SK-N-MC (cell line): Measurements from ENCODE around the gene VAT1L.

Source experiments
- DNase-seq: peaks from one replicate; pipeline ENCODE4 v3.0.0-alpha.2; 2011; ENCODE audit warnings: low read depth, low spot score
- H3K27ac ChIP-seq: fragments of 200-600 bp; sonication (generic); 2 replicates; pipeline ENCODE4 v1.5.1; 2016; ENCODE audit warnings: mixed run types
- H3K36me3 ChIP-seq: fragments of 200-600 bp; sonication (generic); 2 replicates; pipeline ENCODE4 v1.6.1; 2017; ENCODE audit warnings: antibody characterized with exemption, low read length, mixed read lengths; ENCODE audit not compliant: insufficient read depth
- H3K4me3 ChIP-seq: fragments of 200-600 bp; sonication (generic); 2 replicates; pipeline ENCODE4 v1.5.1; 2016
- H3K9ac ChIP-seq: fragments of 200-600 bp; sonication (generic); 2 replicates; pipeline ENCODE4 v1.8.0; 2017; ENCODE audit warnings: mixed run types, mixed read lengths; ENCODE audit not compliant: insufficient read length
- H3K9me3 ChIP-seq: fragments of 200-600 bp; sonication (generic); 2 replicates; pipeline ENCODE4 v1.6.1; 2017; ENCODE audit warnings: low read depth, mild to moderate bottlenecking, antibody characterized with exemption, low read length, moderate library complexity, mixed read lengths
- EZH2 ChIP-seq: fragments of 200-600 bp; sonication (generic); IDR thresholded peaks from one replicate; pipeline ENCODE4 v1.6.1; 2017; ENCODE audit warnings: antibody characterized with exemption
- FOXP2 ChIP-seq: optimal IDR thresholded peaks from 2 replicates; pipeline ENCODE3; 2011; ENCODE audit warnings: mild to moderate bottlenecking, moderate library complexity; ENCODE audit not compliant: insufficient read depth; ENCODE audit errors: extremely low read length, control extremely low read depth
- POLR2AphosphoS5 ChIP-seq: IDR thresholded peaks from 2 replicates; pipeline ENCODE4 v1.6.1; 2012; ENCODE audit warnings: mild to moderate bottlenecking, low read depth, low read length, borderline replicate concordance

Gene VAT1L

DNA sequence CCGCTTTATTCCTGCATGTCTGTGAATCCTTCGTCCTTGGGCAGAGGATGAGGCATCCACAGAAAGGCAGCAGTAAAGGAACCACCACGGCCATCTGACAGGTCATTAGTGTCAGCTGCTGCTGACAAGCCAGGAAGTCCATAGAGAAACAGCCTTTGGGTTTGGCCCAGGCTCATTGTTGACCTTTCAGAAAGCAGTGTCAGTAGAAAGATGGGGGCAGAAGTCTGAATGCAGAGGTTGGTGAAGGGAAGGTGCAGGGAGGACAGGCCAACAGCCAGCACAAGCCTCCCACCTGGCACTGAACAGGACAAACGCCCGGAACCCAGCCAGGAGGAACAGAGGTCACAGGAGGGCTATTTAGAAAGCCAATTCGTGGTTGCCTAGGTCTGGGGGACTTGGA lies 105.8 kb downstream of the VAT1L start:
- TF ChIP-seq FOXP2 (no peak), EZH2 (no peak), POLR2AphosphoS5 (no peak)
- Histone ChIP-seq H3K9ac (no peak overlapping the region), H3K36me3 (no peaks in the 10 kb centered on the region), H3K4me3 (no peak overlapping the region), H3K27ac (no peak overlapping the region), H3K9me3 (no peaks in the 10 kb centered on the region)
- DNase-seq, result no peak

GRCh38 chr16:77895962-77896361 lies 107.6 kb downstream of the VAT1L start:
- TF ChIP-seq POLR2AphosphoS5 (no peak), FOXP2 (no peak), EZH2 (no peak)
- no peak for DNase-seq
- Histone ChIP-seq H3K9ac (no peak overlapping the region), H3K27ac (no peak overlapping the region), H3K36me3 (no peaks in the 10 kb centered on the region), H3K9me3 (no peaks in the 10 kb centered on the region), H3K4me3 (no peak overlapping the region)

GRCh38 chr16:77896415-77897128 lies 108.2 kb downstream of the VAT1L start:
- Histone ChIP-seq H3K4me3 (no peak overlapping the region), H3K9me3 (no peaks in the 10 kb centered on the region), H3K27ac (no peak overlapping the region), H3K9ac (no peak overlapping the region), H3K36me3 (no peaks in the 10 kb centered on the region)
- DNase-seq, result no peak
- TF ChIP-seq FOXP2, result no peak
- TF ChIP-seq EZH2, result no peak
- TF ChIP-seq POLR2AphosphoS5, result no peak

DNA sequence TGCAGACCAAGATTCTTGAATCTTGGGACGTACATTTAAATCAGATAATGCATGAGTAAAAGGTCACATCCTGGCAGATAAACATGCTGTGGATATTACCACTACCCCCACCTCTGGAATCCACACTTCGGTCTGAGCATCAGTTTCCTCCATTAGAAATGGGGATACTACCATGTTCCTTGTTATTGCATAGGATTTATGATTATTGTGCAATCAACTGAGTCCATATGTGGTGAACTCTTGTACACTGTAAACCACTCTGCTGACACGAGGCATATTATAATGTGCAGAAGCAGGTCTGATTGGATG lies 108.7 kb downstream of the VAT1L start:
- Histone ChIP-seq H3K9me3 (no peaks in the 10 kb centered on the region), H3K9ac (no peak overlapping the region), H3K27ac (no peak overlapping the region), H3K4me3 (no peak overlapping the region), H3K36me3 (no peaks in the 10 kb centered on the region)
- DNase-seq, result no peak
- no peak for TF ChIP-seq POLR2AphosphoS5
- no peak for TF ChIP-seq FOXP2

DNA sequence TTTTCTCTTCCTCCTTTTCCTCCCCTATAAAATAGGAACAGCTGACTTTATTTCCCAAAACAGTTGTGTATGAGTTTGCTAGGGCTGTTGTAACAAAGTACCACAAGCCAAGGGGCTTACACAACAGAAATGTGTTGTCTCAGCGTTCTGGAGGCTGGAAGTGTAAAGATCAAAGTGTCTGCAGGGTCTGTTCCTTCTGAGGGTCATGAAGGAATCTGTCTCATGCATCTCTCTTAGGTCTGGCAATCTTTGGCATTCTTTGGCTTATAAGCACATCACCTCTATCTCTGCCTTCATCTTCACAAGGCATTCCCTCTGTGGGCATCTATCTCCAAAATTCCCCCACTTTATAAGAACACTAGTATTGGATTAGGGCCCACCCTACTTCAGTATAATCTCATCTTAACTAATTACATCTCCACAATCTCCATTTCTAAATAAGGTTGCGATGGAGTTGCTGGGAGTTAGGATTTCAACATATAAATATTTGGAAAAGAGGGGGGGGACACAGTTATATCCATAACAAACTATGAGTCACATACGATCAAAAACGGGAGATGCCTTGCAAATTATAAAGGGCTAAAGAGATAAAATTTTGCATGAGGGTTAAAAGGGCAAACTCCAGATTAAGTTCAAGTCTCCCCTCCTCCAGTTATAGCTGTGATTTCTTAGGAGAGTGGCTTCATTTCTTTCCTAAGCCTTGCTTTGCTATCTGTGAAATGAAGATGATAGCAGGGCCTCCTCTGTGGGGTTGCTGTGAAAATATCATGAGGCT lies 109.7 kb downstream of the VAT1L start:
- Histone ChIP-seq H3K9me3 (no peaks in the 10 kb centered on the region), H3K36me3 (no peaks in the 10 kb centered on the region), H3K9ac (no peak overlapping the region), H3K27ac (no peak overlapping the region), H3K4me3 (no peak overlapping the region)
- TF ChIP-seq FOXP2 (no peak), POLR2AphosphoS5 (no peak), EZH2 (no peak)
- no peak for DNase-seq

DNA sequence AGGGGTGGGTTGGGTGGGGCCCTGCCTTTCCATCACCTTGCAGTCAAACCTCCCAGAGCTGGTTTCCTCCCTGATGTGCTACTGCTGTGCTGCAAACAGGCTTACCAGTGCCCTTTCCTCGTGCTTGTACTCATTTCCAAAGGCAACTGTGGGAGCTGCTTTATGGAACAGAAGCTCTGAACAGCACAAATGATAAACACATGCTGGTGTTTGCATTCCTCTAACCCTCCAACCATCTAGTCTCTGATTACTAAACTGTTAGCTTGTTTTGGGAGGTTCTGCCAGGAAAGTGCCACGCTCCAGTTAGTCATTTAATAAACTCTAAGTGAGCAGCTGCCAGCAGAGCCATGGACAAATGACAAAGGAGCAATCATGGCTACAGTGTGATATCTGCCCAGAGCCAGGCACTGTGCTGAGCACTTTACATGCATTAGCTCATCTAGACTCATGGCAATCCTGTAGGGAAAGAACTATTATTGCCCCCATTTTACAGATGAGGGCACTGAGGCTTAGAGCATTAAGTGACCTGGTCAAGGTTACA lies 110.4 kb downstream of the VAT1L start:
- no peak overlapping the region for H3K27ac ChIP-seq
- H3K9ac ChIP-seq, result no peak overlapping the region
- no peak for TF ChIP-seq POLR2AphosphoS5
- no peak for TF ChIP-seq FOXP2
- TF ChIP-seq EZH2, result no peak
- no peaks in the 10 kb centered on the region for H3K9me3 ChIP-seq
- H3K36me3 ChIP-seq, result no peaks in the 10 kb centered on the region
- no peak for DNase-seq
- no peak overlapping the region for H3K4me3 ChIP-seq

GRCh38 chr16:77899416-77899815 lies 111.1 kb downstream of the VAT1L start:
- Histone ChIP-seq H3K9ac (no peak overlapping the region), H3K4me3 (no peak overlapping the region), H3K36me3 (no peaks in the 10 kb centered on the region), H3K9me3 (no peaks in the 10 kb centered on the region), H3K27ac (no peak overlapping the region)
- TF ChIP-seq FOXP2 (no peak), POLR2AphosphoS5 (no peak), EZH2 (no peak)
- no peak for DNase-seq

DNA sequence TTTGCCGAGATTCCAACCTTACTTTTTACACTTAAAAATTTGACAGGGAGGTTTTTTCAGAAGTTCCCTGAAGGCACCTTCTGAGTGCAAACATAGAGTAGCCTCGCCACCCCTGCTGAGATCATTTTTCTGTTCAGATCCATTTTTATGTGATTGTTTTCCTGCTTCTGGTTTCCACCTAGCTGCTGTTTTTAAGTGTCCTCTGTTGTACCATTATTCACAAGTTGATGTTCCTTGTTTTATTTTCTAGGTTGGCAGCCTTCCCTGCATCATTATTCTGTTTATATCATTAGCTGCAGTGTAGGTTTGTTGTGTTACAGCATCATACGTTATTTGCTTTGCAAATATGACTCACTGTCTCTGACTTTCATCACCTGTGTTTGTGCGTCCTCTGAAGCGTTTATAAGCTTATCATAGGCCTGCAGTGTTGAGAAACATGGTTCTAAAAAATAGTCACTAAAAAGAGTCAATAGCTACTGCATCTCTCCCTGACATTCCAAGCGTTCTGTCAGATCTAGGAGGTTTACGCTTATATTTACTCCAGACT lies 117.1 kb downstream of the VAT1L start:
- Histone ChIP-seq H3K9me3 (no peaks in the 10 kb centered on the region), H3K9ac (no peak overlapping the region), H3K4me3 (no peak overlapping the region), H3K27ac (no peak overlapping the region), H3K36me3 (no peaks in the 10 kb centered on the region)
- no peak for DNase-seq
- TF ChIP-seq FOXP2 (no peak), EZH2 (no peak), POLR2AphosphoS5 (no peak)
